Mesothelial cell of epicardium (in vitro differentiated cells): ENCODE results near the gene SLC4A3. TPM values are rescaled to one million over a fixed set of nuclear protein-coding genes. Genes with fewer than 3 reads are reported as not detected.

Experiments
- total RNA-seq: library from RNA; stranded (reverse); gene quantifications from 3 replicates; pipeline ENCODE4 v1.2.1, GENCODE V29; 2021

SLC4A3 gene
- total RNA-seq, 1 donor from 2014 or later, result 23.6 TPM

Other genes starting within 250 kb of the SLC4A3 start
- 73.2 to 85.1 TPM (median 77.1 TPM) in 3 replicates for gene DNPEP, start 239.7 kb upstream of the SLC4A3 start, total RNA-seq
- 33.0 to 38.5 TPM (median 37.0 TPM) in 3 replicates for gene DES, start 209.3 kb upstream of the SLC4A3 start, total RNA-seq
- 95.4 to 97.7 TPM (median 97.7 TPM) in 3 replicates for gene SPEG, start 192.8 kb upstream of the SLC4A3 start, total RNA-seq
- gene GMPPA, start 128.7 kb upstream of the SLC4A3 start, total RNA-seq, result 34.5 to 37.3 TPM (median 36.0 TPM) in 3 replicates
- gene ASIC4, start 113.1 kb upstream of the SLC4A3 start, total RNA-seq, result 0.98 to 1.4 TPM (median 1.1 TPM) in 3 replicates
- gene CHPF, start 83.8 kb upstream of the SLC4A3 start, total RNA-seq, result 78.1 to 81.0 TPM (median 78.5 TPM) in 3 replicates
- gene TMEM198, start 83.6 kb upstream of the SLC4A3 start, total RNA-seq, result 3.6 to 4.0 TPM (median 3.7 TPM) in 3 replicates
- 307 to 319 TPM (median 316 TPM) in 3 replicates for gene OBSL1, start 56.1 kb upstream of the SLC4A3 start, total RNA-seq
- gene INHA, start 55.3 kb upstream of the SLC4A3 start, total RNA-seq, result 3.0 to 3.7 TPM (median 3.6 TPM) in 3 replicates
- 39.8 to 47.7 TPM (median 41.0 TPM) in 3 replicates for gene STK11IP, start 29.8 kb upstream of the SLC4A3 start, total RNA-seq